NCI-H460 (cell line): ENCODE measurements around the gene TPRG1L. TPM values are rescaled to one million over a fixed set of nuclear protein-coding genes. Genes with fewer than 3 reads are reported as not detected.

Experiments used
- DNase-seq: peaks from one replicate; pipeline ENCODE4 v3.0.0-alpha.2; 2016; ENCODE audit warnings: low read depth; ENCODE audit errors: extremely low read depth
- total RNA-seq: library from RNA; depleted of rRNA; stranded (reverse); fragments of >200 nt; shearing (Covaris generic); gene quantifications from 2 replicates; pipeline ENCODE4 v1.2.3, GENCODE V29; 2014

Gene TPRG1L
- total RNA-seq, 1 experiment from 2014 or later: 7.0 TPM

GRCh38 chr1:3659093-3659492 lies 34.3 kb downstream of the TPRG1L start:
- DNase-seq: no peak

- no peak for DNase-seq
These were observed 35.9 kb downstream of the TPRG1L start for GRCh38 chr1:3660704-3661103.

GRCh38 chr1:3661631-3662030 lies 36.8 kb downstream of the TPRG1L start:
- DNase-seq: no peak

- no peak for DNase-seq
These were observed 37.4 kb downstream of the TPRG1L start for GRCh38 chr1:3662080-3662671.

GRCh38 chr1:3663999-3664699 lies 39.3 kb downstream of the TPRG1L start:
- DNase-seq: no peak

GRCh38 chr1:3664700-3665375 lies 40.0 kb downstream of the TPRG1L start:
- no peak for DNase-seq

- DNase-seq: no peak
These were observed 43.3 kb downstream of the TPRG1L start for GRCh38 chr1:3668148-3668547.

- peak; percentile 53 for DNase-seq
These were observed 43.9 kb downstream of the TPRG1L start for GRCh38 chr1:3668585-3669300.

- no peak for DNase-seq
These were observed 44.6 kb downstream of the TPRG1L start for GRCh38 chr1:3669421-3669821.

GRCh38 chr1:3669971-3670431 lies 45.2 kb downstream of the TPRG1L start:
- no peak for DNase-seq

- no peak for DNase-seq
These were observed 46.0 kb downstream of the TPRG1L start for GRCh38 chr1:3670823-3671265.

GRCh38 chr1:3671371-3672180 lies 46.8 kb downstream of the TPRG1L start:
- DNase-seq: no peak

GRCh38 chr1:3672231-3672970 lies 47.6 kb downstream of the TPRG1L start:
- DNase-seq: no peak

GRCh38 chr1:3672971-3673361 lies 48.2 kb downstream of the TPRG1L start:
- no peak for DNase-seq

- no peak for DNase-seq
These were observed 48.7 kb downstream of the TPRG1L start for GRCh38 chr1:3673381-3674099.

GRCh38 chr1:3674100-3675094 lies 49.6 kb downstream of the TPRG1L start:
- DNase-seq: no peak

GRCh38 chr1:3675436-3675835 lies 50.6 kb downstream of the TPRG1L start:
- no peak for DNase-seq
